GM13976 (cell line): Measurements from ENCODE around the gene GTF3C1.

ENCODE experiments used
- DNase-seq: peaks from one replicate; pipeline ENCODE4 v3.0.0; 2012; ENCODE audit warnings: low spot score
- in situ Hi-C: fragments of 300-500 bp; cut with MboI; formaldehyde crosslinking; loops from one replicate; pipeline ENCODE4 v1.12.0; 2022; ENCODE audit warnings: low sequenced_read_pairs, mixed read lengths, inconsistent platforms; ENCODE audit not compliant: unreplicated experiment
- TF ChIP-seq, protein P1 (sequence below): IDR thresholded peaks from 2 replicates; pipeline ENCODE4 v1.5.1; 2012; ENCODE audit warnings: borderline replicate concordance, mild to moderate bottlenecking; ENCODE audit not compliant: insufficient read depth; ENCODE audit errors: extremely low read depth, missing control alignments, control extremely low read depth

The GTF3C1 gene

GRCh38 chr16:27428026-27428785 lies 121.5 kb downstream of the GTF3C1 start:
- DNase-seq = no peak
- in situ Hi-C loops = no loop called here
- TF ChIP-seq, protein P1, sequence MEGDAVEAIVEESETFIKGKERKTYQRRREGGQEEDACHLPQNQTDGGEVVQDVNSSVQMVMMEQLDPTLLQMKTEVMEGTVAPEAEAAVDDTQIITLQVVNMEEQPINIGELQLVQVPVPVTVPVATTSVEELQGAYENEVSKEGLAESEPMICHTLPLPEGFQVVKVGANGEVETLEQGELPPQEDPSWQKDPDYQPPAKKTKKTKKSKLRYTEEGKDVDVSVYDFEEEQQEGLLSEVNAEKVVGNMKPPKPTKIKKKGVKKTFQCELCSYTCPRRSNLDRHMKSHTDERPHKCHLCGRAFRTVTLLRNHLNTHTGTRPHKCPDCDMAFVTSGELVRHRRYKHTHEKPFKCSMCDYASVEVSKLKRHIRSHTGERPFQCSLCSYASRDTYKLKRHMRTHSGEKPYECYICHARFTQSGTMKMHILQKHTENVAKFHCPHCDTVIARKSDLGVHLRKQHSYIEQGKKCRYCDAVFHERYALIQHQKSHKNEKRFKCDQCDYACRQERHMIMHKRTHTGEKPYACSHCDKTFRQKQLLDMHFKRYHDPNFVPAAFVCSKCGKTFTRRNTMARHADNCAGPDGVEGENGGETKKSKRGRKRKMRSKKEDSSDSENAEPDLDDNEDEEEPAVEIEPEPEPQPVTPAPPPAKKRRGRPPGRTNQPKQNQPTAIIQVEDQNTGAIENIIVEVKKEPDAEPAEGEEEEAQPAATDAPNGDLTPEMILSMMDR = no peak

GRCh38 chr16:27427538-27427937 lies 122.2 kb downstream of the GTF3C1 start:
- DNase-seq = no peak
- TF ChIP-seq, protein P1 = no peak
- in situ Hi-C loops = no loop called here

DNA sequence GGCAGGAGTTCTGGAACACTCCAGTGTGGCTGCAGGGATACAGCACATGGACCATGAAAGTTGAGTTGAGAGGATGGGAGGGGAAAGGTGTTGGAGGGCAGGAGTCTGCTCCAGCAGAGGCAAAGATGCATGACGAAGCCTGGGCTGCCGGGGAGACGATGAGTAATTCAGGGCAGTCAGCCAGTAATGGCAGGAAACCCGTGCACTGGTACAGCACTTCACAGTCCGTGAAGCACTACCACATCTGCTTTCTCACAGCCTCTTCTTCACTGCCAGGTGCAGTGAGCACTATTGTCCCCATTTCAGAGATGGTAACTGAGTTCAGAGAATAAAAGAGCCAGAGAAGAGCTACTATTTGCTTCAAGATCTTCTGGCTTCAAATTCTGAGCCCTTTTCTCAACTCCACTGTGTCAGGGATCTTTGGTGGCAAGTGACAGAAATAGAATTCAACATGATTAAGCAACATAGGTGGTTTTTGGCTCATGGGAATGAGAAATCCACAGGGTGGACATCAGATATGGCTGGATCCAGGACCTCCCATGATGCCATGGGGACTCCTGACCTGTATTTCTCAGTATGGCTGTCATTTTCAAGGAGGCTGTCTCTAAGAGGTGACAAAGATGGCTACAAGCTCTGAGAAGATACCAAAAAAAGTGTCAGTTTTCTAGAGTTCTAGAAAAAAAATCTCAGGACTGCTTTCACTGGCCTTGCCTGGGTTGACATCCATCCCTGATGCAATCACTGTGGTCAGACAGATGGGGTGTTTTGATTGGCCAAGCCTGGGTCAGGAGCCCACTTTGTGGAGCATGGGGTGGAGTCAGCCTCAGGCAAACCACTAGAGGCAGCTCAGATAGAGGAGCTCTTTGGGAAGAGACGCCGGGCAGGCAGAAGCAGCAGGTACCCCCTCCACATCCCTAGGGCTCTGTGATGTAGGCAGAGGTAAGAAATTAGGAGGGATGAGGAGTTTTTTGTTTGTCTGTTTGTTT lies 123.0 kb downstream of the GTF3C1 start:
- in situ Hi-C loops = no loop called here
- DNase-seq = peak; percentile 81

GRCh38 chr16:27425961-27426360 lies 123.8 kb downstream of the GTF3C1 start:
- in situ Hi-C loops = no loop called here
- TF ChIP-seq, protein P1 = no peak
- DNase-seq = no peak

More for the DNA sequence above, 123.0 kb downstream of the GTF3C1 start:
- TF ChIP-seq, protein P1 = no peak

GRCh38 chr16:27424772-27425498 lies 124.8 kb downstream of the GTF3C1 start:
- TF ChIP-seq, protein P1 = no peak
- in situ Hi-C loops = no loop called here
- DNase-seq = no peak

GRCh38 chr16:27421961-27422740 lies 127.6 kb downstream of the GTF3C1 start:
- TF ChIP-seq, protein P1 = no peak
- no peak for DNase-seq

More at GRCh38 chr16:27421961-27422740, 127.6 kb downstream of the GTF3C1 start:
- in situ Hi-C loops = no loop called here
